ENCODE data around the gene ZFPL1.

Gene ZFPL1

DNA sequence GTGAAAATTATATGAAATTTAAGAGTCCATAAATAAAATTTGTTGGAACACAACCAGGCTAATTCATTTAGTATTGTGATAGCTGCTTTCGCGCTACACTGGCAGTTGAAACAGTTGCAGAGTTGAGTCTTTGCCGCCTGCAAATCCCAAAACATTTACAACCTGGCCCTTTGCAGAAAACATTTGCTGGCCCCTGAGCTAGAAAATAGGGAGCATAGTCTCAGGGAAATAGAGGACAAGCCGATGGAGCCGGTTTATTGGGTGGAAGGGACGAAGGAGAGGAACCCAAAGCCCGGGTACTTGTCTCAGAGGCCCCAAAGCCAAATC is 43.5 kb upstream of the ZFPL1 start:
- no peak overlapping the region for H4K91ac ChIP-seq (ENCODE audit: low read depth, low read length)
- no peak overlapping the region for H3K14ac ChIP-seq (ENCODE audit: low read length)
- no peaks in the 10 kb centered on the region for H3K9me3 ChIP-seq (ENCODE audit: insufficient read depth, low read depth, low read length)
- H3K4me2 ChIP-seq (ENCODE audit: low read length): peak overlapping the region; percentile 51
- H3K23ac ChIP-seq (ENCODE audit: low read length): no peak overlapping the region
- no peak for DNase-seq
- H4K8ac ChIP-seq (ENCODE audit: low read depth, low read length): peak overlapping the region; percentile 62
- H3K27me3 ChIP-seq (ENCODE audit: insufficient read depth, low read length): no peaks in the 10 kb centered on the region
- H3K4me1 ChIP-seq (ENCODE audit: control insufficient read depth in 1 of 2, insufficient read depth in 2 of 2, low read length in 2 of 2): peaks cover 3 to 4% of the 10 kb centered on the region in 2 experiments
- WGBS (ENCODE audit: extremely low coverage, insufficient coverage, insufficient read length): no CpG with 5 or more reads among the region's 7 CpGs
- H3K9ac ChIP-seq (ENCODE audit: low read length): peak overlapping the region; percentile 2
- H3K4me3 ChIP-seq (ENCODE audit: low read depth, low read length): no peak overlapping the region
- peaks cover 9% of the 10 kb centered on the region for H3K79me2 ChIP-seq (ENCODE audit: control insufficient read depth, insufficient read depth, low read length, poor library complexity)
- H3K79me1 ChIP-seq (ENCODE audit: low read length): peaks cover 9% of the 10 kb centered on the region
- H2AK5ac ChIP-seq (ENCODE audit: low read length): no peak overlapping the region
- no peak overlapping the region for H3K18ac ChIP-seq (ENCODE audit: low read length)
- no peak overlapping the region for H3K4ac ChIP-seq (ENCODE audit: low read depth, low read length)
- no peak overlapping the region for H2AFZ ChIP-seq (ENCODE audit: insufficient read depth, low read length, poor library complexity)
- peak overlapping the region; percentile 28 for H3K27ac ChIP-seq (ENCODE audit: low read depth, low read length)
- no peak overlapping the region for H2BK12ac ChIP-seq (ENCODE audit: low read length)
- no peak overlapping the region for H2BK120ac ChIP-seq (ENCODE audit: insufficient read depth, low read length, poor library complexity)
- peaks cover 32 to 35% of the 10 kb centered on the region in 2 experiments for H3K36me3 ChIP-seq (ENCODE audit: control insufficient read depth in 1 of 2, insufficient read depth in 2 of 2, low read length in 2 of 2)
- no peak overlapping the region for H2BK5ac ChIP-seq (ENCODE audit: low read depth, low read length, poor library complexity)
- H4K12ac ChIP-seq (ENCODE audit: low read depth, low read length): no peak overlapping the region

DNA sequence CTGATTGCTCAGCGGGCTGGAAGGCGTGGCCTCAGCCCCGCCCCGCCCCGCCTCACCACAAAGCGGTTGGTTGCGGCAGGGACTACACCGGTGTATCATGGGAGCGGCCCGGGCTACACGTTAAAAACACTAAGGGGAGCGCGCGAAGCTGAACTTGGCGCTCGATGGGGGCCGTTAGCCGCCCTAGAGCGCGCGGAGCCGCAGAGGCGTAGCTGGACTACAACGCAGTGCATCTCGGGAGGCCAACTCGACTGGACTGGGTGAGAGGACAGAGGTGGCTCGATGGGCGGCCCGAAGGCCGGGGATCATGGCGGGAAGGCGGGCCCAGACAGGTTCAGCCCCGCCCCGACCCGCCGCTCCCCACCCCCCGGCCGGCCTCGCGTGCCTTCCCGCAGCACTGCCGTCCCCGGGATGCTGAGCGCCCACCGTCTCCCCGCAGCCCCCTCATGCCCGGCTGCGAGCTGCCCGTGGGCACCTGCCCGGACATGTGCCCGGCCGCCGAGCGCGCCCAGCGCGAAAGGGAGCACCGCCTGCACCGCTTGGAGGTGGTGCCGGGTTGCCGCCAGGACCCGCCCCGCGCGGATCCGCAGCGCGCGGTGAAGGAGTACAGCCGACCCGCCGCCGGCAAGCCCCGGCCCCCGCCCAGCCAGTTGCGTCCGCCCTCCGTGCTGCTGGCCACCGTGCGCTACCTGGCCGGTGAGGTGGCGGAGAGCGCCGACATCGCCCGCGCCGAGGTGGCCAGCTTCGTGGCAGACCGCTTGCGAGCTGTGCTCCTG is 43.0 kb upstream of the ZFPL1 start, which contains the start of gene SAC3D1:
TSS of gene SAC3D1 (plus strand) at position 364 of the 776 bp plus-strand sequence. CDS start at position 447, 83 bp downstream.
- H3K27ac ChIP-seq (ENCODE audit: low read depth, low read length): peak within 1 kb of the TSS; percentile 100
- H3K4ac ChIP-seq (ENCODE audit: low read depth, low read length): peak within 1 kb of the TSS; percentile 53
- H4K8ac ChIP-seq (ENCODE audit: low read depth, low read length): peak within 1 kb of the TSS; percentile 93
- H3K4me3 ChIP-seq (ENCODE audit: low read depth, low read length): peak within 1 kb of the TSS; percentile 99
- H2AK5ac ChIP-seq (ENCODE audit: low read length): peak within 1 kb of the TSS; percentile 16
- H2BK120ac ChIP-seq (ENCODE audit: insufficient read depth, low read length, poor library complexity): peak within 1 kb of the TSS; percentile 82
- peak within 1 kb of the TSS; percentile 95 for H2AFZ ChIP-seq (ENCODE audit: insufficient read depth, low read length, poor library complexity)
- H3K79me2 ChIP-seq (ENCODE audit: control insufficient read depth, insufficient read depth, low read length, poor library complexity): peaks cover 9% of the 10 kb centered on the region
- H3K27me3 ChIP-seq (ENCODE audit: insufficient read depth, low read length): no peaks in the 10 kb centered on the region
- H3K36me3 ChIP-seq (ENCODE audit: control insufficient read depth in 1 of 2, insufficient read depth in 2 of 2, low read length in 2 of 2): peaks cover 31 to 35% of the 10 kb centered on the region in 2 experiments
- H3K14ac ChIP-seq (ENCODE audit: low read length): peak within 1 kb of the TSS; percentile 96
- H3K79me1 ChIP-seq (ENCODE audit: low read length): peaks cover 9% of the 10 kb centered on the region
- peaks cover 3 to 4% of the 10 kb centered on the region in 2 experiments for H3K4me1 ChIP-seq (ENCODE audit: control insufficient read depth in 1 of 2, insufficient read depth in 2 of 2, low read length in 2 of 2)
- H4K12ac ChIP-seq (ENCODE audit: low read depth, low read length): peak within 1 kb of the TSS; percentile 93
- peak within 1 kb of the TSS; percentile 98 for H3K18ac ChIP-seq (ENCODE audit: low read length)
- DNase-seq: peak; percentile 92 to 94
- H4K91ac ChIP-seq (ENCODE audit: low read depth, low read length): peak within 1 kb of the TSS; percentile 92
- H3K9ac ChIP-seq (ENCODE audit: low read length): peak within 1 kb of the TSS; percentile 81
- WGBS (ENCODE audit: extremely low coverage, insufficient coverage, insufficient read length): no CpG with 5 or more reads among the region's 91 CpGs
- peak within 1 kb of the TSS; percentile 93 for H3K4me2 ChIP-seq (ENCODE audit: low read length)
- H2BK12ac ChIP-seq (ENCODE audit: low read length): no peak within 1 kb of the TSS
- H3K9me3 ChIP-seq (ENCODE audit: insufficient read depth, low read depth, low read length): no peaks in the 10 kb centered on the region
- peak within 1 kb of the TSS; percentile 97 for H2BK5ac ChIP-seq (ENCODE audit: low read depth, low read length, poor library complexity)
- no peak within 1 kb of the TSS for H3K23ac ChIP-seq (ENCODE audit: low read length)

DNA sequence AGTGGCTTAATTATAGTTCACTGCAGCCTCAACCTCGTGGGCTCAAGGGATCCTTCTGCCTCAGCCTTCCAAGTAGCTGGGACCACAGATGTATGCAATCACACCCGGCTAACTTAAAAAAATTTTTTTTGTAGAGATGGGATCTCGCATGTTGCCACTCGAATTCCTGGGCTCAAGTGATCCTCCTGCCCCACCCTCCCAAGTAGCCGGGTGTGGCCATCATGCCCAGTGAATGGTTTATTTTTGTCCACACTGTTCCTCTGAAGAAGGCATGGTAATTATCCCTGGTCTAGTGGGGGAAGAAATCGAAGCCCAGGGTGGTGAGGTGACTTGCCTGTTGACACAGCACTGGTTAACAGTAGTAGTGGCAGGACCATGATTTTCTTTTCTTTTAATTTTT is 41.1 kb upstream of the ZFPL1 start:
- no peak overlapping the region for H3K23ac ChIP-seq (ENCODE audit: low read length)
- no peaks in the 10 kb centered on the region for H3K9me3 ChIP-seq (ENCODE audit: insufficient read depth, low read depth, low read length)
- H4K91ac ChIP-seq (ENCODE audit: low read depth, low read length): no peak overlapping the region
- no peak overlapping the region for H2BK120ac ChIP-seq (ENCODE audit: insufficient read depth, low read length, poor library complexity)
- H3K79me2 ChIP-seq (ENCODE audit: control insufficient read depth, insufficient read depth, low read length, poor library complexity): peaks cover 9% of the 10 kb centered on the region
- no peak overlapping the region for H3K4ac ChIP-seq (ENCODE audit: low read depth, low read length)
- H2AFZ ChIP-seq (ENCODE audit: insufficient read depth, low read length, poor library complexity): no peak overlapping the region
- H4K8ac ChIP-seq (ENCODE audit: low read depth, low read length): no peak overlapping the region
- no peak overlapping the region for H4K12ac ChIP-seq (ENCODE audit: low read depth, low read length)
- no peak overlapping the region for H3K14ac ChIP-seq (ENCODE audit: low read length)
- H3K4me3 ChIP-seq (ENCODE audit: low read depth, low read length): no peak overlapping the region
- H3K27me3 ChIP-seq (ENCODE audit: insufficient read depth, low read length): no peaks in the 10 kb centered on the region
- H3K4me1 ChIP-seq (ENCODE audit: control insufficient read depth in 1 of 2, insufficient read depth in 2 of 2, low read length in 2 of 2): peaks cover 3 to 4% of the 10 kb centered on the region in 2 experiments
- H3K79me1 ChIP-seq (ENCODE audit: low read length): peaks cover 9% of the 10 kb centered on the region
- H2BK12ac ChIP-seq (ENCODE audit: low read length): no peak overlapping the region
- no peak overlapping the region for H3K18ac ChIP-seq (ENCODE audit: low read length)
- no CpG with 5 or more reads among the region's 6 CpGs for WGBS (ENCODE audit: extremely low coverage, insufficient coverage, insufficient read length)
- DNase-seq: no peak
- no peak overlapping the region for H2BK5ac ChIP-seq (ENCODE audit: low read depth, low read length, poor library complexity)
- H3K27ac ChIP-seq (ENCODE audit: low read depth, low read length): no peak overlapping the region
- H3K4me2 ChIP-seq (ENCODE audit: low read length): no peak overlapping the region
- H3K36me3 ChIP-seq (ENCODE audit: control insufficient read depth in 1 of 2, insufficient read depth in 2 of 2, low read length in 2 of 2): peaks cover 22 to 27% of the 10 kb centered on the region in 2 experiments
- H2AK5ac ChIP-seq (ENCODE audit: low read length): no peak overlapping the region
- H3K9ac ChIP-seq (ENCODE audit: low read length): no peak overlapping the region

DNA sequence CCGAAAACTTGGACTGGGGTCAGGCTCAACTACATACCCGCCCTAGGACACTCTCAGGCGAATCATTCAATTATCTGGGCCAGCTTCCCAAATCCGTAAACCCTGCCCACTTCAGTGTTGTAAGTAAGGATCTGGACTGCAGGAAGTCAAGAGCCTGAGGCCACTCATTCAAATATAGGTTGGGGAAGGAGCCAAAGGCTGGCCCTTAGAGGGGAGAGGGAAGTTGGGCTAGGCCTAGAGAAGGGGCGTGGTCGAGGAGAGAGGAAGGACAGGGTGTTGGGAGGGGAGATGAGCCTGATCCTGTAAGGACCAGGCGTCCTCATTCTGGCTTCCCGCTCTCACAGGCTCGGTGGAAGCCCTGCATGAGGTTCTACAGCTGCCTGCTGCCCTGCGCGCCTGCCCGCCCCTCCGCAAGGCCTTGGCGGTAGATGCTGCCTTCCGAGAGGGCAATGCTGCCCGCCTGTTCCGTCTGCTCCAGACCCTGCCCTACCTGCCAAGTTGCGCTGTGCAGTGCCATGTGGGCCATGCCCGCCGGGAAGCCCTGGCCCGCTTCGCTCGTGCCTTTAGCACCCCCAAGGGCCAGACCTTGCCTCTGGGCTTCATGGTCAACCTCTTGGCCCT is 40.0 kb upstream of the ZFPL1 start:
- Histone ChIP-seq H4K91ac (ENCODE audit: low read depth, low read length) (no peak overlapping the region), H2BK5ac (ENCODE audit: low read depth, low read length, poor library complexity) (no peak overlapping the region), H2BK12ac (ENCODE audit: low read length) (no peak overlapping the region), H2AK5ac (ENCODE audit: low read length) (no peak overlapping the region), H3K9me3 (ENCODE audit: insufficient read depth, low read depth, low read length) (peaks cover 1% of the 10 kb centered on the region), H3K14ac (ENCODE audit: low read length) (no peak overlapping the region), H3K79me2 (ENCODE audit: control insufficient read depth, insufficient read depth, low read length, poor library complexity) (peaks cover 9% of the 10 kb centered on the region), H3K23ac (ENCODE audit: low read length) (no peak overlapping the region), H3K18ac (ENCODE audit: low read length) (peak overlapping the region; percentile 29), H3K79me1 (ENCODE audit: low read length) (peaks cover 9% of the 10 kb centered on the region), H4K8ac (ENCODE audit: low read depth, low read length) (no peak overlapping the region), H4K12ac (ENCODE audit: low read depth, low read length) (no peak overlapping the region), H3K4me2 (ENCODE audit: low read length) (no peak overlapping the region), H3K36me3 (ENCODE audit: control insufficient read depth in 1 of 2, insufficient read depth in 2 of 2, low read length in 2 of 2) (peaks cover 22% of the 10 kb centered on the region in 2 experiments), H2AFZ (ENCODE audit: insufficient read depth, low read length, poor library complexity) (no peak overlapping the region), H3K9ac (ENCODE audit: low read length) (no peak overlapping the region), H3K4ac (ENCODE audit: low read depth, low read length) (no peak overlapping the region), H2BK120ac (ENCODE audit: insufficient read depth, low read length, poor library complexity) (no peak overlapping the region), H3K27me3 (ENCODE audit: insufficient read depth, low read length) (no peaks in the 10 kb centered on the region), H3K4me1 (ENCODE audit: control insufficient read depth in 1 of 2, insufficient read depth in 2 of 2, low read length in 2 of 2) (peaks cover 3 to 4% of the 10 kb centered on the region in 2 experiments), H3K27ac (ENCODE audit: low read depth, low read length) (no peak overlapping the region), H3K4me3 (ENCODE audit: low read depth, low read length) (no peak overlapping the region)
- no CpG with 5 or more reads among the region's 23 CpGs for WGBS (ENCODE audit: extremely low coverage, insufficient coverage, insufficient read length)
- DNase-seq: peak in 1 of 2 donors; percentile 12

Data from trophoblast cell (in vitro differentiated cells and primary cell).